CD4-positive, alpha-beta T cell treated with Interleukin-10 for 1 hour (primary cell): Measurements from ENCODE around the gene CITED4.

Source experiments
- DNase-seq: peaks from one replicate; pipeline ENCODE4 v3.0.0-alpha.2; 2020

The CITED4 gene

DNA sequence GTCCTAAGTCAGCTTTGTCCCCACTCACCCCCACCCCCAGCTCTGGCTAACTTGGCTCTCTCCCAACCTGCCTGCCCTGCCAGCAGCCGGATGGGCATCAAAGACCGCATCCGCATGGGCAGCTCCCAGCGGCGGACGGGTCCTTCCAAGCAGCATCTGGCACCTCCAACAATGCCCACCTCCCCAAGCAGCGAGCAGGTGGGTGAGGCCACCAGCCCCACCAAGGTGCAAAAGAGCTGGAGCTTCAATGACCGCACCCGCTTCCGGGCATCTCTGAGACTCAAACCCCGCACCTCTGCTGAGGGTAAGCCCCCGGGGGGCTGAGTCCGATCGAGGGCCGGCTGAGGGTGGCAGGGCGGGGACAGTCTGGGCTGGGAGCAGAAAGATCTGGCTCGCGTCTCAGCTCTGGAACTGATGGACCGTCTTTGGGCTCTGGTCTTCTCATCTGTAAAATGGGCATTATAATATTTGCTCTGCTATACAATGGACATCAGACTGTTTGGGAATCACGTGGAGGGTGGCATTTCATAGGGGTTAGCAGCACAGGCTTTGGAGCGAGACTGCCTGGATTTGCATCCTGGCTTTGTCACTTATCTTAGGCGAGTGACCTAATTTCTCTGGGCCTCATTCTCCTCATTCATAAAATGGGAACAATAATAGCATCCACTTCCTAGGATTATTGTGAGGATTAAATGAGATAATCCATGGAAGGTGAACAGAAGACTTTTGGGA, 31.0 kb downstream of the CITED4 start:
- no peak for DNase-seq

DNA sequence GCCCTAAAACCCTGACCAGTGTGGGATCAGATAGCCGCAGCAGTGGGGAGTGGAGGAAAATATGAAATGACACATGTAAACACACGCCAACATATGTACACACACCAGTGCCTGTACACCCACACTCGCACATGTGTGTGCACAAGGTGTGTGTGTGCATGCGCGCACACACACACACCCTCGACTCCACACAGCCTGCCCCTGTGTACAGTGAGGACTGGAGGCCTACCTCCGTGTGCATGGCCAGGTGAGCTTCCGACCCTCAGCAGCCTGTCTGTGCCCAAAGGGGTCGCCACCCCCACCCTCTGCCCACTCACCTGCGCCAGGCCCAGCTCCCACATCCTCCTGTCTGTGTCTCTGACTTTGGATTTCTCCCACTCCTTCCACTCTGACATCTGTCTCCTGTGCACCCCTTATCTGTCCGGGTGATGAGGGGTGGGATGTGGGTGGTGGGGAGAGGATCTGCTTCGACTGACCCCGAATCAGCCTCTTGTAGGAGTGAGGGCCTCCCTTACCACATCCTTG, 31.7 kb downstream of the CITED4 start:
- no peak for DNase-seq

DNA sequence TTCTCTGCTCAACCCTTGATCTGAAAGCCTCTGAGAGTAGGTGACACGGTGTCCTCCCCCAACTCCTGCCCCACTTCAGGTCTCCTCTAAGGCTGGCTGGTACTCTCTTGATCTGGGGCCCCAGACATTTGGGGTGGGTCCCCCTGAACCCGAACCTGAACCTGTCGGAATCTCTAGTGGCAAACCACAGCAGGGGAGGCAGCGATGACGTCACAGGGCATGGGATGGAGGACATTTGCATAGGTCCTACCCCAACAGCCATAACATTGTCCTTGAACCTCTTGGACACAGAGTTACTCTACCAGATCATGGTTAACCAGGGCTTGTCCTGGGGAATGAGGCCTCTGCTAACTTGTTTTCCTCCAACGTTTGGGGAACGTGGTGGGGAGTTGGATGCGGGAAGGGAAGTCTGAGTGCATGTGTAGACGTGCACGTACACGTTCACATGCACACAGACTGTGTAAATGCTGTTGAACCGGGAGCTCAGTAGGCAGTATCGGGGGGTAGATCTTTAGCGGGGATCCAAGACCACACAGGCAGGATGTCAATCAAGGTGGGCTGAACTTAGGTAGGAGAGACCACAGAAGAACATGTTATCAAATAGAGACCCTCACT, 32.4 kb downstream of the CITED4 start:
- no peak for DNase-seq

DNA sequence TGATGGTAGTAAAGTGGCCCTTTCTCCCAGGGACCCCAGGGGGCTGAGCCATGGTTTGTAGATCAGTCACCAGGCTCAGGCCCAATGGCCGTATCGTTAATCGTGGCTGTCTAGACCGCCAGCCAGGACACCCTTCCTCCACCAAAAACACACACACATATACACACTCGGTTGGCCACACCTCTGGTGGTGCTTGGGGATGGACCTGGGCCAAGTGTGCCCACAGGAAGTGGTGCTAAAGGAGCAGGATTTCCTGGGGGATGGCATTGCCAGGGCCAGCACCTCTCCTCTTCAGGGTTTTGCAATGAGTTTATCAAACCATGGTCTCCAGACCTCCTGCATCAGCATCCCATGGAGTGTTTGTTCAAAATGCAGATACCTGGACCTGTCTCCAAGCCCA, 36.2 kb downstream of the CITED4 start:
- no peak for DNase-seq

DNA sequence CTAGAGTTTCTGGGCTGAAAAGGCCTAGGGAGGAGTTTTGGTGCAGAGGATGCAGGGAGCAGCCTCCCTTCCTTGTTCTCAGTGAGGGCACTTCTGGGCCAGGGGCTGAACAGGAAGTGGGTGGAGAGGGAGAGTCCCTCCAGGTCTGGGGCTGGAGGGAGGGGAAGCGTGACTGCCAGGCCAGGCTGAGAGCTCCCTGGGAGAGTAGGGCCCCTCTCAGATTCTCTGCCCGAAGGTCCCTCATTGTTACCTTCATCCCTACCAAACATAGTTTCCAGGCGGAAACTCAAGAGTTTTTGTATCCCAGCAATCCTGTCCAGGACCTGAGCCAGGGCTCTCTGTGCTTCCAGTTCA, 36.8 kb downstream of the CITED4 start:
- no peak for DNase-seq

DNA sequence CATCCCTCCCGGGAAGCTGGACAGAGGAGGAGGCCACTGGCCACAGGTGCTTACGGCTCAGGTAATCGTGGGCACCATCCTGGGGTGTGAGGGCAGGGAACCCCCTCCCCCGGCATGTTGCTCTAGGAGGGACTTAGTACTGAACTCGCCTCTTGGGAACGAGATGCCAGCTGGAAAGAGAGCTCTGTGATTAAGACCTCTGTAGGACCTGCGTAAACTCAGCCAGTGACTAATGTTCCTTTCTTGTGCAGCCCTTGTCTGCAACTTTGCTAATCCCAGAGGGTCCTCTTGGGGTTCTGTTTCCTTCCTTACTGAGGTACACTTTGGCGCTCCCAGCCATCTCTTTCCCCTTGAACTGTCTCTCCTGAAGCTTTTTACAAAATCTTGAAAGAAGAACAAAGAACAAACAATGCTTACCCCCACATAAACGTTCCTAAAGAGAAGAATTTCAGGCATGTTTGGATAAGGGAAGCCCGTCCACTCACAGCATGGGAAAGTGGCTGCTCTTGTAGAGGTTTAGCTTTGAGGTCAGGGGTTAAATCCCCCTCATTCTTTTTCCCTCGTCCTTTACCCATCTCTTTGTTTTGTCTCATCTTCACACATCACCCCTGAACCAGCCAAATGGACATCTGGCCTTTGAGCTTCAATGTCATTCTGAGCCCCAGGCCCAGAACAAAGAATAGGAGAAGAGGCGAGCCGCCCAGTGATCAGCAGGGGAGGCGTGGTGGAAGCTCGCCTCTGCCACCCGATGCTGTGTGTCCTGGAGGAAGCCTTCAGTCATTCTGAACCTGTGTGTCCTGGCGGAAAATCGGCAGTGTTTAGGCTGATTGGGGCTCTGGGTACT, 37.4 kb downstream of the CITED4 start:
- DNase-seq: no peak

DNA sequence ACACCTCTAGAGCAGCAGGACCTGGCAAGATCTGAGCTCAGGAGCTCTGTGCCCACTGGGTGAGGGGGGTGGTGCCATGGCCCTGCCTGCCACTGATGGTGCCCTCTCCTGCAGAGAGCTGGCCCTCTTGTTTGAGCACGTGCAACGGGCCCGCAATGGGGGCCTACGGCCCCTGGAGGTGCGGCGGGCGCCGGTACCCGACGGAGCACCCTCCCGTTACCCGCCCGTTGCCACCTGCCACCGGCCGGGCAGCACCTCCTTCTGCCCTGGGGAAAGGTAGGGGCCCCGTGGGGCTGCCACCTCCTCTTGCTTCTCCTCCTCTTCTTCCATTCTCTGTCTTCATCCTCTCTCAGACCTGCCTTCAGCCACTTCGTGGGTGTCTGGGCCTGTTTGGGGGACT, 38.2 kb downstream of the CITED4 start:
- DNase-seq: no peak

DNA sequence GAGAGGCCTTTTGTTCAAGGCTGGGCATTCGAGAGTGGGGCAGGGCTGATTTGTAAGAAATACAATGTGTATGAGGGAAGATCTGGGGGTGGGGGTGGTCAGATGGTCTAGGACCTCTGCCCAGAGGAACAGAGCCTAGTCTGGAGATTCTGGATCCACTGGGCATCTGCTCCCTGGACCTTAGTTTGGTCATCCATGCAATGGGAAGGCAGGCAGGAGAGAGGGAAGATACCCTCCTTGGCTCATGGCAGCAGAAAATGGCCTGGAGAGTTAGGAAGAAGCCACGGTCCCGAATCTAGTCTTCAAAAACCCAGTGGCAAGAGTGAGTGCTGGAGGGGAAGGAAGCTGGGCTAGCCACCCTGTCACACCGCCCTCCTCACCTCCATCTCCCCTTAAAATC, 38.8 kb downstream of the CITED4 start:
- DNase-seq: no peak

DNA sequence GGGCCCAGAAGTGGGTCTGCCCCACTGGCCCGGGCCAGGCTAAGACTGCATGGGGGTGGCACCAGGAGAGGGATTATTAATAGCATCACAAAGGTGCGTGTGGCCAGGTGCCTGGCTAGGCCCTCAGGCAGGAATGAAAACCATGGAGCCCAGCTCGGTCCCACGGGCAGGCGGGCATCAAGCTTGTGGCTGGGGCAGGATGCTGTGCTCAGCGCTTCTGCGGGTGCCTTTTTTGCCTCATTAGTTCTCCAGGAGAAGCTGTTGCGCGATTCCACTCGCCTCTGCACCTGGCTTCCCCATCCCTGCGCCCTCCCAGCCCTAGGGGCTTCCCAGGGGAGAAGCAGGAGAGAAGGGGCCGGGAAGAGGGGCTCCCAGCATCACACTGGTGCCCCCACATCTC, 39.3 kb downstream of the CITED4 start:
- DNase-seq: no peak

DNA sequence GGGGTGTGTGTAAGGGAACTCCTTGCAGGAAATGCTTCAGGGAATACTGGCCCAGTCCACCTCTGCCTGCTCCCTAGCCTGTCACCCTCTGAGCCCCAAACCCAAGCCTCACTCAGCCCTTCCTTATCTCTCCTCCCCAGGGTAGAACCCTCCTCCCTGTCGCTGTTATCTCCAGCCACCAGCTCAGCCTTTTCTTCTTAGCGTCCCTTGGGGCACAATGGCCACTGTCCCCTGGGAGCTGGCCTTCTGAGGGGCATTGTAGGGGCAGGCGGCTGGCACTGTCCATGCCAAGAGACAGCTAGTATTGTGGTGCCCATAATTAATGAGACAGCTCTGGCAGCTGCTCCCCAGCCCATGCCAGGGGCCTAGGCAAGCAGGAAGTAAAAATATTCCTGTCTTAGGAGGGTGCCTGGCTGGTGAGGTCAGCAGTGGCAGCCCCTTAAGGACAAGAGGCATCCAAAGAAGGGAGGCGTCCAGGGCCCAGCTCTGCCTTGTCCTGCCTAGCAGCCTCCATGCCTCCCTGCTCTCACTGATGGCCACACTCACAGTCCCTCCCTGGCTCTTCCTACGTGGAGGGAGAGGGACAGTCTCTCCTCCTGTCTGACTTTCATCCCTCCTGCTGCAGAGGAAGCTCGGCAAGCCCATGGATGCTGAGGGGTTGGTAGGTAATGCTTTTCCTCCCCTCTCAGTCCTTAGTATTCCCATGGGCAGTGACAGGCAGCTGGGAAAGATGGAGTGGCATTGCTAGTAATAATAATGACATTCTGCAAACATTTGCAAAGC, 41.1 kb downstream of the CITED4 start:
- no peak for DNase-seq

DNA sequence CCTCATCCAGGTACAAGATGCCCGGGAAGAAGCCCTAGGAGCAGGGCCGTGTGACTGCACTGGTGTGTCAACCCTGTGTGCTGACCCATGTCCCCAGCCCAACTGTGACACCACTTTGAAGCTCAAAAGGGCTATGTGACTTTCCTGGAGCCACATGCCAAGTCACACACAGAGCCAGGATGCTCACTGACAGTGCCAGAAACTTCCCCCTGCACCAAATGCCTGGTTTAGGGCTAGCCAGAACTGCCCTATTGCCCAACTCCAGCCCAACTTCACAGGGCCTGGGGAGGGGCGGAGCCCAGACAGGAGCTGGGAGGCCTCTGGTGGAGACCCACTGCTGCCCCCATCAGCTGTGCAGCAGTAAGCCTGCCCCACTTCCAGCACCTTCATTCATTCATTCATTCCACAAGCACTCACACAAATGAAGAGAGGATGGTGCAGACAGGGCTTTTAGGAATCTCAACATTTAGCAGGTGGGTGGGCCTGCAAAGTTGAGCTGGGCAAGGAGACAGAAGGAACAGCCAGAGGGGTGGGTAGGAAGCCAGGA, 41.8 kb downstream of the CITED4 start:
- no peak for DNase-seq

DNA sequence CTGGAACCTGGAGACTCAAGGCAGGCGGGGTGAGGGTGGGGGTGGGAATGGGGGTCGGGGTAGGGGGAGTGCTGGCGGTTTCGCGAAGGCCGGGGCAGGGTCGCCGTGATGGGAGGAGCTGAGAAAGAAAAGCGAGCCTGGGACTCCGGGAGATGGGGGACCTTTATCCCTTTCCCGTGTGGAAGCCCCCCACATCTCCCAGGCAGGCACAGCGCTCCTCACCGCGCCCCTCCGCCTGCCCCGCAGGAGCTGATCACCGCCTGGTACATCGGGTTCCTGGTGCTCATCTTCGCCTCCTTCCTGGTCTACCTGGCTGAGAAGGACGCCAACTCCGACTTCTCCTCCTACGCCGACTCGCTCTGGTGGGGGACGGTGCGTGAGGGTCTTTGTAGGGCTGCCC, 43.1 kb downstream of the CITED4 start:
- DNase-seq: no peak

DNA sequence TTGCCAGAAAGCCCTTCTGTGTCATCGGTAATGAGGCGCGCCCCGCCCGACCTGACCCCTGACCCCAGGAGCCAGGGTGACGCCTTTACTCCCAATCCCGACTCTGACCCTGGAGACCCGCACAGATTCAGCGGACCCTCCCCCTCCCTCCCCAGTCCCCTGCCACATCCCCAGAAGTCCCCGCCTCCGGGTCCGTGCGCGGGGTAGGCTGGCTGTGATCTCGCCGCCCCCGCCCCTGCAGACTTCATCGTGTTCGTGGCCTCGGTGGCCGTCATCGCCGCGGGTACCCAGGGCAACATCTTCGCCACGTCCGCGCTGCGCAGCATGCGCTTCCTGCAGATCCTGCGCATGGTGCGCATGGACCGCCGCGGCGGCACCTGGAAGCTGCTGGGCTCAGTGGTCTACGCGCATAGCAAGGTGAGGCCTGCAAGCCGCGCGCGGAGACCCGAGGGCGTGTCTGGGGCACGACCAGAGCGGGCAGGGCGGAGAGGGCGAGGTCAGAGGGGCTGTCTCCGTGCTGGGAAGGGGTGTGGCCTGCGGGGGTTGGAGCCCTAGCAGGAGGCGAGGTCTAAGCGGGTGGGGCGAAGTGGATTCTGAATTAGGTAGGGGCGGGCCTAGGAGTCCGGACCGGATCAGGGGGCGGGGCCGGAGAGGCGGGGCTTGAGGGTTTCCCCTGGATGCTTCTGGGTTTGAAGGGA, 43.8 kb downstream of the CITED4 start:
- peak; percentile 92 for DNase-seq

DNA sequence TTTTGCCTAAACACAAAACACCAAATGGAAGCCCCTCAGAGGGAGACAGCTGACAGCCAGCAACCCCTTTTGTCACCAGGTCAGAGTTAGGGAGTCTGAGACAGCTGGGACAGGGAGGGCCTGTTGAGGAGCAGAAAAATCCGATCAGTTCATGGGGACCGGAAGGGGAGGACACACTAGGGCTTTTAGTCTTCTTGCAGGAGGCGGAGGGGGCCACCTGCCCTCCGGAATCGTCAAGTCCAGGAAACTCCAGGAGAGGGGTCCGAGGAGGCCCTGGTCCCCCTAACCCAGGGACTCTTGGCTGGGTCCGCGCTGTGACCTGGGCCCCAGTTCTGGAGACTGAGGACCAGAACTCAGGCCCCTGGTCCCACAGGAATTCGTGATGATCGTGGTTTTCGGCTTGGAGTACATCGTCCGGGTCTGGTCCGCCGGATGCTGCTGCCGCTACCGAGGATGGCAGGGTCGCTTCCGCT, 44.3 kb downstream of the CITED4 start:
- no peak for DNase-seq

DNA sequence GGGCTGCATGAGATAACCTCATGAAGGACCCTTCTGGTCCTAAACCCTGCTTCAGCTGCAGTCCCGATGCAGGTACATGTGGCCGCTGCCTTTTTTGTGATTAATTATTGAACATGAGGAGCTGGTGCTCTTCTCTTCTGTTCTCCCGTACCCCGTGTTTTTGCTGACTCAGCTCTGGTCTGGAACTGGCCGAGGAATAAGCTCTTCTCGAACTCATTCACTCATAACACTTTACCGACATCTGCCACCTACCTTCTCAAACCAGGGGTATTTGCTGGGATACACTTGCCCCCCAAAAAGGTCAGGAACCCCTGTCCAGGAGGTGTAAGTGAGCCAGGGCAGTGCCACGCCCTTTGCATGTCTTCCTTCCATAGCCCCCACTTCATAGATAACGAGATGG, 46.7 kb downstream of the CITED4 start:
- no peak for DNase-seq
